Liver (tissue), 9 donors: ENCODE results near the gene GARNL3. TPM values are rescaled to one million over a fixed set of nuclear protein-coding genes. Genes with fewer than 3 reads are reported as not detected.

ENCODE experiments used
- DNase-seq: peaks from one replicate; pipeline ENCODE4 v3.0.0-alpha.2; 2017; ENCODE audit warnings: low spot score
- H3K27ac ChIP-seq, 2 donors: one replicate each; pipeline ENCODE4 v1.7.0; 2013; ENCODE audit warnings: inconsistent platforms in 2 of 2, low read length in 2 of 2, control low read depth in 1 of 2, low read depth in 1 of 2, mild to moderate bottlenecking in 1 of 2
- H3K27me3 ChIP-seq, 4 donors: one replicate each; pipeline versions ENCODE4 v1.6.1 to v1.7.0; 2013; ENCODE audit warnings: low read length in 3 of 4, inconsistent platforms in 1 of 4, mild to moderate bottlenecking in 1 of 4, moderate library complexity in 1 of 4; ENCODE audit not compliant: control insufficient read depth in 4 of 4, insufficient read depth in 4 of 4
- H3K36me3 ChIP-seq, 4 donors: one replicate each; pipeline versions ENCODE4 v1.6.1 to v1.7.0; 2013; ENCODE audit warnings: low read length in 3 of 4, mild to moderate bottlenecking in 3 of 4, low read depth in 1 of 4, moderate library complexity in 1 of 4; ENCODE audit not compliant: control insufficient read depth in 4 of 4, insufficient read depth in 3 of 4
- H3K4me1 ChIP-seq, 4 donors: one replicate each; pipeline versions ENCODE4 v1.6.1 to v1.7.0; 2013; ENCODE audit warnings: low read length in 3 of 4, mild to moderate bottlenecking in 3 of 4, moderate library complexity in 1 of 4; ENCODE audit not compliant: control insufficient read depth in 4 of 4, insufficient read depth in 4 of 4
- H3K4me3 ChIP-seq, 3 donors: one replicate each; pipeline versions ENCODE4 v1.6.1 to v1.7.0; 2013; ENCODE audit warnings: low read length in 3 of 3, control low read depth in 1 of 3, low read depth in 1 of 3, mild to moderate bottlenecking in 1 of 3
- H3K9ac ChIP-seq, 2 donors: one replicate each; pipeline ENCODE4 v1.7.0; 2013; ENCODE audit warnings: low read length in 2 of 2, mild to moderate bottlenecking in 2 of 2, moderate library complexity in 2 of 2, control low read depth in 1 of 2, low read depth in 1 of 2
- H3K9me3 ChIP-seq, 4 donors: one replicate each; pipeline versions ENCODE4 v1.6.1 to v1.7.0; 2013; ENCODE audit warnings: low read length in 3 of 4; ENCODE audit not compliant: control insufficient read depth in 4 of 4
- ATF3 ChIP-seq: IDR thresholded peaks from 2 replicates; pipeline ENCODE4 v1.6.1; 2016; ENCODE audit warnings: antibody characterized with exemption
- CTCF ChIP-seq: fragments of 150-350 bp; IDR thresholded peaks from 2 replicates; pipeline ENCODE4 v1.5.1; 2017; ENCODE audit warnings: improper control_type of control experiment, low read depth, low read length; ENCODE audit not compliant: missing input control
- EGR1 ChIP-seq, 2 donors: IDR thresholded peaks; 2 replicates each; pipeline ENCODE4 v1.6.1; 2016 to 2018; ENCODE audit warnings: antibody characterized with exemption in 2 of 2, low read depth in 2 of 2
- FOXA1 ChIP-seq: IDR thresholded peaks from 2 replicates; pipeline ENCODE4 v1.6.1; 2016; ENCODE audit warnings: antibody characterized with exemption
- FOXA2 ChIP-seq: IDR thresholded peaks from 2 replicates; pipeline ENCODE4 v1.6.1; 2016; ENCODE audit warnings: antibody characterized with exemption
- GABPA ChIP-seq, 2 donors: IDR thresholded peaks in 1 of 2; conservative IDR thresholded peaks in 1 of 2; 2 replicates each; pipeline ENCODE4 v1.6.1; 2016; ENCODE audit warnings: antibody characterized with exemption in 2 of 2, mild to moderate bottlenecking in 1 of 2, moderate library complexity in 1 of 2
- HNF4A ChIP-seq, 2 donors: conservative IDR thresholded peaks; 2 replicates each; pipeline ENCODE4 v1.6.1; 2016; ENCODE audit warnings: antibody characterized with exemption in 2 of 2, mild to moderate bottlenecking in 2 of 2
- HNF4G ChIP-seq: IDR thresholded peaks from 2 replicates; pipeline ENCODE4 v1.6.1; 2016; ENCODE audit warnings: antibody characterized with exemption
- JUND ChIP-seq, 2 donors: IDR thresholded peaks; 2 replicates each; pipeline ENCODE4 v1.6.1; 2016; ENCODE audit warnings: antibody characterized with exemption in 2 of 2
- NR2F2 ChIP-seq: IDR thresholded peaks from 2 replicates; pipeline ENCODE4 v1.6.1; 2016; ENCODE audit warnings: antibody characterized with exemption
- RAD21 ChIP-seq, 2 donors: IDR thresholded peaks; 2 replicates each; pipeline ENCODE4 v1.6.1; 2016; ENCODE audit warnings: antibody characterized with exemption in 2 of 2, mild to moderate bottlenecking in 2 of 2
- RXRA ChIP-seq, 2 donors: IDR thresholded peaks; 2 replicates each; pipeline ENCODE4 v1.6.1; 2017 to 2018; ENCODE audit warnings: antibody characterized with exemption in 2 of 2, mild to moderate bottlenecking in 1 of 2
- SP1 ChIP-seq: IDR thresholded peaks from 2 replicates; pipeline ENCODE4 v1.6.1; 2018; ENCODE audit warnings: antibody characterized with exemption, mild to moderate bottlenecking
- TAF1 ChIP-seq: conservative IDR thresholded peaks from 2 replicates; pipeline ENCODE4 v1.6.1; 2016; ENCODE audit warnings: antibody characterized with exemption, mild to moderate bottlenecking
- YY1 ChIP-seq: IDR thresholded peaks from 2 replicates; pipeline ENCODE4 v1.6.1; 2016; ENCODE audit warnings: antibody characterized with exemption, mild to moderate bottlenecking
- ZBTB33 ChIP-seq: IDR thresholded peaks from 2 replicates; pipeline ENCODE4 v1.6.1; 2016; ENCODE audit warnings: antibody characterized with exemption
- WGBS: extraction: QIAGEN DNeasy Blood & Tissue Kit; methylation state at CpG from one replicate; pipeline ENCODE4 v1.1.7; 2013; 5-methylcytosine and 5-hydroxymethylcytosine counted together
- polyA plus RNA-seq, 2 donors: library from polyadenylated mRNA; stranded (reverse) in 1 of 2; unstranded in 1 of 2; fragments of 200-250 nt in 1 of 2; fragments of >200 nt in 1 of 2; fragmentation: Nextera tagmentation in 1 of 2; extraction: Ambion mirVana in 1 of 2; gene quantifications; one replicate each; pipeline versions ENCODE4 v1.2.1 to v1.2.3, GENCODE V29; 2013 to 2015
- total RNA-seq, 2 donors: library from RNA; depleted of rRNA; stranded (reverse); fragments of >200 nt; gene quantifications; one replicate each; pipeline ENCODE4 v1.2.3, GENCODE V29; 2014
- TF ChIP-seq, protein P1 (sequence below): IDR thresholded peaks from 2 replicates; pipeline ENCODE4 v1.6.1; 2016; ENCODE audit warnings: antibody characterized with exemption
- TF ChIP-seq, protein P2 (sequence below): IDR thresholded peaks from 2 replicates; pipeline ENCODE4 v1.6.1; 2016; ENCODE audit warnings: antibody characterized with exemption, mild to moderate bottlenecking
- donor health status: healthy.
- donor health status: healthy.
- donor health status: healthy.
- donor health status: healthy.
- donor health status: healthy.

The GARNL3 gene
- total and polyA plus RNA-seq, 4 donors = 0.89 to 6.7 (median 3.5) TPM

GRCh38 chr9:127219520-127219919 is 45.1 kb upstream of the GARNL3 start:
- Histone ChIP-seq H3K4me1 (peaks cover 0 to 4% (median 3%) of the 10 kb centered on the region in 4 donors), H3K27me3 (no peaks in the 10 kb centered on the region), H3K9me3 (no peaks in the 10 kb centered on the region), H3K27ac (no peak overlapping the region), H3K36me3 (no peaks in the 10 kb centered on the region), H3K4me3 (no peak overlapping the region), H3K9ac (no peak overlapping the region)
- 85% methylated on average over 6 of the region's 6 CpGs for WGBS
- no peak for TF ChIP-seq RAD21 (IDR thresholded peaks at IDR 0.05)
- TF ChIP-seq, protein P1, sequence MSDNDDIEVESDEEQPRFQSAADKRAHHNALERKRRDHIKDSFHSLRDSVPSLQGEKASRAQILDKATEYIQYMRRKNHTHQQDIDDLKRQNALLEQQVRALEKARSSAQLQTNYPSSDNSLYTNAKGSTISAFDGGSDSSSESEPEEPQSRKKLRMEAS = no peak
- no peak for TF ChIP-seq RXRA (IDR thresholded peaks at IDR 0.05)
- no peak for TF ChIP-seq GABPA (IDR thresholded peaks at IDR 0.05 in 1 of 2, conservative IDR thresholded peaks at IDR 0.05 in 1 of 2)
- TF ChIP-seq CTCF = no peak
- no peak for TF ChIP-seq EGR1 (IDR thresholded peaks at IDR 0.05; ENCODE audit: low read depth in 2 of 2)
- no peak for TF ChIP-seq SP1
- no peak for TF ChIP-seq HNF4A (conservative IDR thresholded peaks at IDR 0.05)
- no peak for TF ChIP-seq JUND (IDR thresholded peaks at IDR 0.05)
- TF ChIP-seq HNF4G = no peak
- no peak for TF ChIP-seq FOXA2
- TF ChIP-seq NR2F2 = no peak
- TF ChIP-seq ATF3 = no peak
- TF ChIP-seq, protein P2, sequence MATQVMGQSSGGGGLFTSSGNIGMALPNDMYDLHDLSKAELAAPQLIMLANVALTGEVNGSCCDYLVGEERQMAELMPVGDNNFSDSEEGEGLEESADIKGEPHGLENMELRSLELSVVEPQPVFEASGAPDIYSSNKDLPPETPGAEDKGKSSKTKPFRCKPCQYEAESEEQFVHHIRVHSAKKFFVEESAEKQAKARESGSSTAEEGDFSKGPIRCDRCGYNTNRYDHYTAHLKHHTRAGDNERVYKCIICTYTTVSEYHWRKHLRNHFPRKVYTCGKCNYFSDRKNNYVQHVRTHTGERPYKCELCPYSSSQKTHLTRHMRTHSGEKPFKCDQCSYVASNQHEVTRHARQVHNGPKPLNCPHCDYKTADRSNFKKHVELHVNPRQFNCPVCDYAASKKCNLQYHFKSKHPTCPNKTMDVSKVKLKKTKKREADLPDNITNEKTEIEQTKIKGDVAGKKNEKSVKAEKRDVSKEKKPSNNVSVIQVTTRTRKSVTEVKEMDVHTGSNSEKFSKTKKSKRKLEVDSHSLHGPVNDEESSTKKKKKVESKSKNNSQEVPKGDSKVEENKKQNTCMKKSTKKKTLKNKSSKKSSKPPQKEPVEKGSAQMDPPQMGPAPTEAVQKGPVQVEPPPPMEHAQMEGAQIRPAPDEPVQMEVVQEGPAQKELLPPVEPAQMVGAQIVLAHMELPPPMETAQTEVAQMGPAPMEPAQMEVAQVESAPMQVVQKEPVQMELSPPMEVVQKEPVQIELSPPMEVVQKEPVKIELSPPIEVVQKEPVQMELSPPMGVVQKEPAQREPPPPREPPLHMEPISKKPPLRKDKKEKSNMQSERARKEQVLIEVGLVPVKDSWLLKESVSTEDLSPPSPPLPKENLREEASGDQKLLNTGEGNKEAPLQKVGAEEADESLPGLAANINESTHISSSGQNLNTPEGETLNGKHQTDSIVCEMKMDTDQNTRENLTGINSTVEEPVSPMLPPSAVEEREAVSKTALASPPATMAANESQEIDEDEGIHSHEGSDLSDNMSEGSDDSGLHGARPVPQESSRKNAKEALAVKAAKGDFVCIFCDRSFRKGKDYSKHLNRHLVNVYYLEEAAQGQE = no peak
- TF ChIP-seq YY1 = no peak
- TF ChIP-seq ZBTB33 = no peak
- no peak for TF ChIP-seq FOXA1
- no peak for TF ChIP-seq TAF1
- DNase-seq = no peak
